Lower leg skin (tissue), 3 donors: Measurements from ENCODE around the gene CALML3.

Experiments
- POLR2A ChIP-seq, 2 donors: fragments of 450-650 bp; IDR thresholded peaks; one replicate each; pipeline ENCODE4 v1.6.1; 2016 to 2017; ENCODE audit warnings: antibody characterized with exemption in 2 of 2, mild to moderate bottlenecking in 1 of 2, moderate library complexity in 1 of 2
- TF ChIP-seq, protein P1 (sequence below), 3 donors: fragments of 450-650 bp; IDR thresholded peaks; one replicate each; pipeline ENCODE4 v1.5.1; 2016; ENCODE audit warnings: antibody characterized with exemption in 3 of 3, mild to moderate bottlenecking in 3 of 3, moderate library complexity in 2 of 3

DNA sequence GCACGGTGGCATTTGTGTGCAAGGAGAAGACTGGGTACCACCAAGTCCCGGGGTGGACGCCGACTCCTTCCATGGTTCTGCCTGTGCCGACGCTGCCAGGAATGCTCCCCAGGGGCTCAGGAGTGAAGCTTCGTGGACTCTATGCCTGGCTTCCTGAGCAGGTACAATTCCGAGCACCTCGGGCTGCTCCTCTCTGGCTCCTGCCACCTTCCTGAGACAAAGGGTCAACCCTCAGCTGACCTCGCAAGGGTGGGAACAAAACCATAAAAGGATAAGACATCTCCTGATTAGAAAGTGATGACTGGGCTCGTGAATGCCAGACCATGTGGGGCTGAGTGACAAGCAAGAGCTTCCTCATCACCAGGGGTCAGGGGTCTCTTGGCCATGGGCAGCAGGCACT, 31.8 kb downstream of the CALML3 start:
- TF ChIP-seq, protein P1, sequence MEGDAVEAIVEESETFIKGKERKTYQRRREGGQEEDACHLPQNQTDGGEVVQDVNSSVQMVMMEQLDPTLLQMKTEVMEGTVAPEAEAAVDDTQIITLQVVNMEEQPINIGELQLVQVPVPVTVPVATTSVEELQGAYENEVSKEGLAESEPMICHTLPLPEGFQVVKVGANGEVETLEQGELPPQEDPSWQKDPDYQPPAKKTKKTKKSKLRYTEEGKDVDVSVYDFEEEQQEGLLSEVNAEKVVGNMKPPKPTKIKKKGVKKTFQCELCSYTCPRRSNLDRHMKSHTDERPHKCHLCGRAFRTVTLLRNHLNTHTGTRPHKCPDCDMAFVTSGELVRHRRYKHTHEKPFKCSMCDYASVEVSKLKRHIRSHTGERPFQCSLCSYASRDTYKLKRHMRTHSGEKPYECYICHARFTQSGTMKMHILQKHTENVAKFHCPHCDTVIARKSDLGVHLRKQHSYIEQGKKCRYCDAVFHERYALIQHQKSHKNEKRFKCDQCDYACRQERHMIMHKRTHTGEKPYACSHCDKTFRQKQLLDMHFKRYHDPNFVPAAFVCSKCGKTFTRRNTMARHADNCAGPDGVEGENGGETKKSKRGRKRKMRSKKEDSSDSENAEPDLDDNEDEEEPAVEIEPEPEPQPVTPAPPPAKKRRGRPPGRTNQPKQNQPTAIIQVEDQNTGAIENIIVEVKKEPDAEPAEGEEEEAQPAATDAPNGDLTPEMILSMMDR (IDR thresholded peaks at IDR 0.05), result no peak
- TF ChIP-seq POLR2A (IDR thresholded peaks at IDR 0.05), result no peak
